Esophagus muscularis mucosa (tissue), 4 donors: Measurements from ENCODE around the gene RPLP1. TPM values are rescaled to one million over a fixed set of nuclear protein-coding genes. Genes with fewer than 3 reads are reported as not detected.

ENCODE experiments used
- small RNA-seq, 3 donors: library from RNA; depleted of rRNA; stranded (forward); fragments of <200 nt; gene quantifications; one replicate each; pipeline ENCODE3, GENCODE V24; 2016
- total RNA-seq, 4 donors: library from RNA; depleted of rRNA; stranded (reverse); fragments of >200 nt; gene quantifications; one replicate each; pipeline versions ENCODE4 v1.1.0 to v1.2.1, GENCODE V29; 2016

RPLP1 gene
- total RNA-seq, 4 donors from 2014 or later: 460 to 623 (median 514) TPM

Small RNA genes lying within 50 kb of the gene (small RNA-seq; reads per million reads assigned to genes)
- gene RF00012: 0 reads per million in 3 donors

Other genes with a start within 250 kb of the RPLP1 start
- gene PAQR5, start 153.9 kb upstream of the RPLP1 start, total RNA-seq: 1 to 10 TPM in 2 of 4 donors, under 1 TPM in 2; 0.32 to 3.0 (median 1.5) TPM
- 1 to 10 TPM; 1.7 to 7.1 (median 4.9) TPM for gene KIF23, start 38.5 kb upstream of the RPLP1 start, total RNA-seq